Activated CD4-positive, alpha-beta T cell treated with anti-CD3 and anti-CD28 coated beads, Interleukin-2, amount 50 U/mL, for 24 hours (primary cell): ENCODE results near the gene SVOPL.

Experiments
- DNase-seq, 2 donors: peaks; one replicate each; pipeline ENCODE4 v3.0.0-alpha.2; 2020; ENCODE audit warnings: low read depth in 1 of 2, low spot score in 1 of 2

SVOPL gene

GRCh38 chr7:138608275-138608674 lies 92.9 kb downstream of the SVOPL start:
- DNase-seq: no peak

GRCh38 chr7:138607216-138608126 lies 93.7 kb downstream of the SVOPL start:
- DNase-seq: no peak

GRCh38 chr7:138606236-138606635 lies 94.9 kb downstream of the SVOPL start:
- DNase-seq: no peak

- no peak for DNase-seq
Observed at GRCh38 chr7:138603549-138604318, 97.4 kb downstream of the SVOPL start.

- DNase-seq: no peak
Observed at GRCh38 chr7:138602451-138602850, 98.7 kb downstream of the SVOPL start.

GRCh38 chr7:138595454-138595853 lies 105.7 kb downstream of the SVOPL start:
- no peak for DNase-seq

GRCh38 chr7:138590154-138590553 lies 111.0 kb downstream of the SVOPL start:
- no peak for DNase-seq

- DNase-seq: no peak
Observed at GRCh38 chr7:138588986-138589385, 112.2 kb downstream of the SVOPL start.

- no peak for DNase-seq
Observed at GRCh38 chr7:138587485-138587884, 113.7 kb downstream of the SVOPL start.

GRCh38 chr7:138585283-138585993 lies 115.7 kb downstream of the SVOPL start:
- DNase-seq: no peak

GRCh38 chr7:138584696-138585095 lies 116.5 kb downstream of the SVOPL start:
- DNase-seq: no peak

- DNase-seq: no peak
Observed at GRCh38 chr7:138584283-138584682, 116.9 kb downstream of the SVOPL start.

- DNase-seq: no peak
Observed at GRCh38 chr7:138581065-138581464, 120.1 kb downstream of the SVOPL start.

GRCh38 chr7:138579671-138580070 lies 121.5 kb downstream of the SVOPL start:
- DNase-seq: no peak

GRCh38 chr7:138579136-138579535 lies 122.0 kb downstream of the SVOPL start:
- DNase-seq: no peak

GRCh38 chr7:138575897-138576428 lies 125.2 kb downstream of the SVOPL start:
- DNase-seq: no peak

- DNase-seq: no peak
Observed at GRCh38 chr7:138573741-138574140, 127.4 kb downstream of the SVOPL start.

GRCh38 chr7:138570715-138571114 lies 130.4 kb downstream of the SVOPL start:
- DNase-seq: no peak

- no peak for DNase-seq
Observed at GRCh38 chr7:138569418-138569817, 131.7 kb downstream of the SVOPL start.

- DNase-seq: no peak
Observed at GRCh38 chr7:138568655-138569054, 132.5 kb downstream of the SVOPL start.

GRCh38 chr7:138565451-138566114 lies 135.6 kb downstream of the SVOPL start:
- DNase-seq: no peak
